GM21619 (cell line): ENCODE data around the gene TBC1D10A.

Source experiments
- ATAC-seq: cut with Tn5 transposase; IDR thresholded peaks from one replicate; pipeline ENCODE4 v1.9.1; 2021; ENCODE audit not compliant: unreplicated experiment

TBC1D10A gene

DNA sequence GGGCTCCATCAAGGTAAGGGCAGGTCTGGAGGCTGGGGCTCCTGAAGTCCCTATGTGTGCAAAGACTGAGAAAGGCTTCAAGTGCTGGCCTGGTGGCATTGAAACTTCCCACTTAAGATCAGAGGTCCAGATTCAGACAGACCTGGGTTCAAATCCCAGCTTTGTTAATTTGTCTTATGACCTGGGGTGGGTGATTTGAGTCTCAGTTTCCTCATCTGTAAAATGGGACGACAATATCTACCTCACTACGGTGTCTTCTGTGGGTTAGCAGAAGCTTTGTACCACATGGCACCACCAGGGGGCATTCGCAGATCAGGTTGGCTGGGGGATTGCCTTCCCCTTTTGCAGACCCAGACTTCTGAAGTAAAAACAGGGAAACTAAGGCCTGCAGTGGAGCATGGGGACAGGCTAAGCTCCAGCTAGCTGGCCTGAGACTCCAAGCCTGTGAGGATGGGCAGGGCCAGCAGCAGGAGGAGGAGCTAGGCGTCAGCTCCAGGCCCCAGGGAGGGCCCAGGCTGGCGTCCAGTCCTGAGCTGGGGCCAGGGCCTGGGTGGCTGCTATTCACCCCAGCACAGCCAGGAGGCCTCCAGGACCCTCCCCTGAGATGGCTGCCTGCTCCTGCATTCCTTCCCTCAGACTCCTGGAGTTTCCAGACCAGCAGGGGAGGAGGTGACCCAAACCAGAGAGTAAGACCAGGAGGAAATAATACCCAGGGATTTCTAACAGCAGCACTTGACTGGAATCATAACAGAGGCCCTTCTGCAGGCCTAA lies 38.9 kb downstream of the TBC1D10A start:
- ATAC-seq, result no peak

- no peak for ATAC-seq
Observed at GRCh38 chr22:30286813-30287647, 39.7 kb downstream of the TBC1D10A start.

- no peak for ATAC-seq
Observed at GRCh38 chr22:30286331-30286730, 40.4 kb downstream of the TBC1D10A start.

DNA sequence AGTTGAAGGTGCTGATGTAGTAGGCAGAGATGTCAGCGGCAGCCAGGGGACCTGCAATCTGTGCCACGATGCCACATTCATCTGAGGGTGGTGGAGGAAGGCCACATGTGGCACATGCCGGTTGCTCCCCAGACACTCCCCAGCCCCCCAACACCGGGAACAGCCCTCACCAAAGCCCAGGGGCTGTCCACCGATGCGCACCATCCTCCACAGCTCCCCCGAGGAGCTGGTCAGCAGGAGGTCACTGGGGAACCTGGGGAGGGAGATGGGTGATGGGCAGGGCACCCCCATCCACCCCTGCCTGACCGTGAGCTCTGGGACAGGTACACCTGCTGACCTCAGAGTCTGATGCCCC lies 40.9 kb downstream of the TBC1D10A start:
- no peak for ATAC-seq

DNA sequence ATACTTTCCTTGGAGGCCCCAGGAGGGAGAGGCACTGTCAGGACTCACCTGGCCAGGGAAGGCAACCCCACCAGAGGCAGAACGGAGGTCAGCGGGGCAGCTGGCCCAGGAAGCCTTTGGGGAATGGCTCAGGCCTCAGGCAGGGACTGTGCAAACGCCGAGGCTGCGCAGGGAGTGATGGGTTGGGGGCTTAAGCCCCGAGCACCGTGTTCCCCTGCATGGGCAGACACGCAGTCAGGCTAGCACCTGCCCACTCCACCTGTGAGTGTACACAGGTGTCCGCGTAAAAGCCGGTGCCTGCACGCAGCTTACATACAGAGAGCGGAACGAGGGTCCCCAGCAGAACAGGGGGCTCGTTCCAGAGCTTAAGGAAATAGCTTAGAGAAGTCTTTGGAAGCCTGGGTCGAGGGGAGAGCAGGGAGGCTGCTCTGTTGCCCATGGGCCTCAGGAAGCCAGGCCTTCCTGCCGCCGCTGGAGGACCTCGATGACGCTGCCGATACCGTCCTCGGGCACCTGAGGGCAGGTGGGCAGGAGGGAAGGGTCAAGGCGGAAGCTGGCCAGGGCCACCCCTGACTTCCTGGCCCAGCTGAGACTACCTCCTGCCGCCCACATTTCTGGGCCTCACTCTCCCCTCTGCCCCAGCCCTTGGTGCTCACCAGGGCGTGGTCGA lies 41.4 kb downstream of the TBC1D10A start:
- ATAC-seq, result no peak

DNA sequence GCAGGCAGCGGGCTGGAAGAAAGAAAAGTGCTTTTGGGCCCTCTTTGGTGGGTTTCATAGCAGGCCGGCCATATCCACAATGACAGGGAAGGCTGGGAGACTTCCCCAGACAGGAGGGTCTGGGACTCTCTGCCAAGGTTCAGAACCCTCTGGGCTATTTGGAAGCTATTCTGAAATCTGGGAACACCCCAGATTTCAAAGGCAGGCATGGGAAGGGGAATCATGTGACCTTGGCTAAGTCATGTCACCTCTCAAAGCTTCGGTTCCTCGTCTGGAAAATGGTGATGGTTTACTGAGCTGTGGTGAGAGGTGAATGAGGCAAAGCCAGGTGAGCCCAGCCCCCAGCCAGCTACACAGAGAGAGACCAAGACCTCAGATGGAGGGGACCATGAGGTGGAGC lies 42.1 kb downstream of the TBC1D10A start:
- ATAC-seq, result no peak

DNA sequence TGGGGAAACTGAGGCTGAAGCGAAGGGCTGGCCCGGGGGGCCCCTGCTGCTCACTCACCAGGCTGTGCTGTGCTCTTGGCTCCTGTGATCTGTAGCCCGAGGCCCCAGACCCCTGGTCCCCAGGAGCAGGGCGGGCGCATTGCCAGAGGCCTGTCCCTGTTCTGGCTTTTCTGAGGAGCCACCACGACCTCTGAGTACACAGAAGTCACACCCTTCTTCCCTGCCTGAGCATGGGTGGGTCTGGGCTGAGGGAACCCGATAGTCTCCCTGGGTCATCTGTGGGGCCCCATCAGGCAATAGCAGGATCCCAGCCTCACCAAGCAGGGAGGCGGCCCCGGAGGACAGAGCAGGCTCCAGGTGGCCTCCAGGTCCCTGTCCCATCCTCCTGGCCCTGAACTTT lies 42.6 kb downstream of the TBC1D10A start:
- ATAC-seq, result no peak

- no peak for ATAC-seq
Observed at GRCh38 chr22:30283342-30283741, 43.4 kb downstream of the TBC1D10A start.

GRCh38 chr22:30282616-30283046 lies 44.1 kb downstream of the TBC1D10A start:
- no peak for ATAC-seq

GRCh38 chr22:30280505-30280904 lies 46.2 kb downstream of the TBC1D10A start:
- ATAC-seq, result no peak

DNA sequence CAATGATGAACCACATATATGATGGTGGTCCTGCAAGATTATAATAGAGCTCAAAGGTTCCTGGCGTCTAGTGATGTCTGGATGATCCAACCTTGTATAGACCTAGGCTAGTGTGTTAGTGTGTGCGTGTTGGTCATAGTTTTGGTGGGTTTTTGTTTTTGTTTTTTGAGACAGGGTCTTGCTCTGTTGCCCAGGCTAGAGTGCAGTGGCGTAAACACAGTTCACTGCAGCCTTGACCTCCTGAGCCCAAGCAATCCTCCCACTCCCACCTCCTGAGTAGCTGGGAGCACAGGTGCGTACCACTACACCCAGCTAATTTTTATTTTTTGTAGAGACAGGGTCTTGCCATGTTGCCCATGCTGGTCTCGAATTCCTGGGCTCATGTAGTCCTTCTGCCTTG lies 46.8 kb downstream of the TBC1D10A start:
- no peak for ATAC-seq

GRCh38 chr22:30279046-30279788 lies 47.5 kb downstream of the TBC1D10A start:
- no peak for ATAC-seq

- ATAC-seq, result no peak
Observed at GRCh38 chr22:30277547-30278344, 49.0 kb downstream of the TBC1D10A start.

DNA sequence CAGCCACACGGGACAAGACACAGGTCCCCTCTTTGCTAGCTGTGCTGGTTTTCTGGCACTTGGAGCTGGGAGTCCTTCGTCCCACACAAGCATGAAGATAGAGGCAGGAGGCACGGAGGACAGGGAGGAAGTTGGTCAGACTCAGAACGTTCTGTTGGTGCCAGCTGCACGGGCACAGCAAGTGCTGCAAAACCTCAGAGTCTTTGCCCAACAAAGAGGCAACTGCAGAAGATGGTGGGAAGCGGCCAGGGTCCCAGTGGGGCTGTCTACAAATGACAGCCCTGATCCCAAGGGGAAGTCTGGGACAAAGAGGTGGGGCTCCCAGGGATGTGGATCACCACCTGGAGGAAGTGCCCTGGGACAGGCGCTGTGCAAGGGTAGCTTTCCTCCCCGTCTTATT lies 50.7 kb downstream of the TBC1D10A start:
- no peak for ATAC-seq

- ATAC-seq, result no peak
Observed at GRCh38 chr22:30275625-30276024, 51.1 kb downstream of the TBC1D10A start.

- no peak for ATAC-seq
Observed at GRCh38 chr22:30274437-30274812, 52.3 kb downstream of the TBC1D10A start.

GRCh38 chr22:30273711-30274436 lies 52.9 kb downstream of the TBC1D10A start:
- ATAC-seq, result no peak

GRCh38 chr22:30272781-30273601 lies 53.8 kb downstream of the TBC1D10A start:
- ATAC-seq, result no peak

DNA sequence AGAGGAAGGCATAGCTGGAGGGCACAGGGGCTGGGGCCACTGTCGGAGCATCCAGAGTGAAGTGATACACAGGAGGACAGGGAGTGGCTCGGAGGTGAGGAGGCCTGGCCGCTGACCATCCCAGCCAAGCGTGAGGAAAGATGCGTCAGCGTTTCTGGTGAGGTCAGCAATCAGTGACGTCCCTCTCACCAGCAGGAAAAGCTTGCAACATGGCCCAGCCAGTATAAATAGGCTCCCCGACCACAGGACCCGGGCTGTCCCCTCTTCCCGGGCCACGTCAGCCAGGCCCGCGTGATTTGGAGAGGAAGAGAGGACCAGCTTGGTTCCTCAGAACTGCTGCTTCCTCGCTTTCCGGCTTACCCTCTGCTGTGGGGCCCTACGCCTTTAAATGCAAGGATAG lies 55.9 kb downstream of the TBC1D10A start:
- no peak for ATAC-seq
